Stomach (tissue), 9 donors: ENCODE data around the gene RBMS3. TPM values are rescaled to one million over a fixed set of nuclear protein-coding genes. Genes with fewer than 3 reads are reported as not detected.

Experiments
- DNase-seq, 2 donors: peaks; one replicate each; pipeline versions ENCODE4 v3.0.0 to v3.0.0-alpha.2; 2013 to 2019
- H3K27ac ChIP-seq, 5 donors: fragments of 200-600 bp in 4 of 5; sonication (generic) in 4 of 5; one replicate each; pipeline ENCODE4 v1.5.1; 2013 to 2019; ENCODE audit warnings: mild to moderate bottlenecking in 1 of 5, moderate library complexity in 1 of 5
- H3K27me3 ChIP-seq, 3 donors: fragments of 200-600 bp; sonication (generic); one replicate each; pipeline ENCODE4 v1.5.1; 2017 to 2019; ENCODE audit warnings: mixed run types in 1 of 3
- H3K36me3 ChIP-seq, 4 donors: fragments of 200-600 bp; sonication (generic); 1 replicate in 3 of 4; 2 replicates in 1 of 4; pipeline ENCODE4 v1.5.1; 2016 to 2019
- H3K4me1 ChIP-seq, 4 donors: fragments of 200-600 bp; sonication (generic); one replicate each; pipeline ENCODE4 v1.5.1; 2016 to 2019
- H3K4me3 ChIP-seq, 4 donors: fragments of 200-600 bp; sonication (generic) in 3 of 4; one replicate each; pipeline ENCODE4 v1.5.1; 2016 to 2019; ENCODE audit warnings: mild to moderate bottlenecking in 1 of 4
- H3K9me3 ChIP-seq, 4 donors: fragments of 200-600 bp; sonication (generic); one replicate each; pipeline ENCODE4 v1.5.1; 2016 to 2019
- EP300 ChIP-seq: sonication (generic); formaldehyde crosslinking; IDR thresholded peaks from one replicate; pipeline ENCODE4 v1.6.1; 2017; ENCODE audit warnings: antibody characterized with exemption
- POLR2A ChIP-seq, 4 donors: fragments of 450-650 bp; IDR thresholded peaks; one replicate each; pipeline ENCODE4 v1.6.1; 2016; ENCODE audit warnings: antibody characterized with exemption in 4 of 4, control low read depth in 2 of 4, mild to moderate bottlenecking in 1 of 4, moderate library complexity in 1 of 4
- POLR2AphosphoS5 ChIP-seq, 3 donors: sonication (generic); formaldehyde crosslinking; IDR thresholded peaks; one replicate each; pipeline ENCODE4 v1.6.1; 2016; ENCODE audit warnings: antibody characterized with exemption in 3 of 3
- WGBS, 5 donors: extraction: QIAGEN DNeasy Blood & Tissue Kit in 3 of 5; methylation state at CpG; one replicate each; pipeline versions ENCODE4 v1.1.5 to v1.1.7; 2013 to 2018; 5-methylcytosine and 5-hydroxymethylcytosine counted together
- intact Hi-C: fragments of 100-400 bp; cut with DNase I; formaldehyde crosslinking; loops from one replicate; pipeline ENCODE4 v1.15.1; 2023; ENCODE audit warnings: low total_unique reads
- polyA plus RNA-seq, 3 donors: library from polyadenylated mRNA; stranded (reverse); fragments of 200-250 nt; gene quantifications; one replicate each; pipeline ENCODE4 v1.2.3, GENCODE V29; 2013
- total RNA-seq, 5 donors: library from RNA; depleted of rRNA; stranded (reverse); fragments of >200 nt; gene quantifications; one replicate each; pipeline versions ENCODE4 v1.1.0 to v1.2.3, GENCODE V29; 2014 to 2016
- TF ChIP-seq, protein P1 (sequence below), 7 experiments: fragments of 450-650 bp in 4 of 7; fragments of 200-600 bp in 3 of 7; sonication (generic) in 3 of 7; IDR thresholded peaks; one replicate each; pipeline ENCODE4 v1.5.1; 2016 to 2019; ENCODE audit warnings: antibody characterized with exemption in 7 of 7, control low read depth in 2 of 7, mild to moderate bottlenecking in 1 of 7
- donor health status: healthy with polysubstance abuse.
- donor health status: Bipolar disorder and iron deficiency.
- donor health status: healthy.

The RBMS3 gene
- total and polyA plus RNA-seq, 8 donors: 2.0 to 103 (median 16.0) TPM

DNA sequence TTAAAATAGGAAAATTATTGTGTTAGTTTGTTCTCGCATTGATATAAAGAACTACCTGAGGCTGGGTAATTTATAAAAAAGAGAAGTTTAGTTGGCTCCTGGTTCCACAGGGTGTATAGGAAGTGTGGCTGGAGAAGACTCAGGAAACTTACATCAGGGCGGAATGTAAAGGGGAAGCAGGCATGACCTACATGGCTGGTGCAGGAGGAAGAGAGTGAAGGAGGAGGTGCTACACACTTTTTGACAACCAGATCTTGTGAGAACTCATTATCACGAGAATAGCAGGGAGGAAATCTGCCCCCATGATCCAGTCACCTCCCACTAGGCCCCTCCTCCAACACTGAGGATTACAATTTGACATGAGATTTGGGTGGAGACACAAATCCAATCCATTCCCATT, 490.7 kb downstream of the RBMS3 start:
- no peaks in the 10 kb centered on the region for H3K27me3 ChIP-seq
- H3K27ac ChIP-seq: no peak overlapping the region
- intact Hi-C loops: no loop called here
- 80 to 89% (median 88%) methylated on average over 3 of the region's 3 CpGs for WGBS, 5 donors
- no peaks in the 10 kb centered on the region for H3K4me1 ChIP-seq
- TF ChIP-seq EP300 (no peak), POLR2A (IDR thresholded peaks at IDR 0.05) (no peak)
- no peaks in the 10 kb centered on the region for H3K9me3 ChIP-seq
- no peak for DNase-seq
- no peaks in the 10 kb centered on the region for H3K36me3 ChIP-seq
- no peak overlapping the region for H3K4me3 ChIP-seq

DNA sequence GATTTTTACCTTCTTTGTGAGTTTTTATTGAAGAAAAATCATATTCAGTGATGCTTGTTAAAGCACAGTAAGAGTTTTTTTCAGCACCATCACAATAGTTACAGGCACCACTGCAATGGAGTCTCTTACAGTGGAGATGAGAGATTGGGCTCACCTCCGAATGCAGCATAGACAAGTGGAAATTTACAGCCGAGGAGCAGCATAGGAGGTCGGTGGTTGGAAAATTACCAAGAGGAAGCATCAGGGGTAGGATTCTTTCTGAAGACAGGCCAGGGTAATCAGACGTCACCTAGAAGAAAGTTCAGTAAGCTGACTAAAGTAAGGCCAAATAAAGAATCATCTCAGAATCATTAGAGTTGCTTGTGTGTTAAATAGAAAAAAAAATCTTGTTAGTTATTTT, 491.6 kb downstream of the RBMS3 start:
- no peak overlapping the region for H3K4me3 ChIP-seq
- TF ChIP-seq POLR2A (IDR thresholded peaks at IDR 0.05) (no peak), EP300 (no peak), POLR2AphosphoS5 (IDR thresholded peaks at IDR 0.05) (no peak)
- TF ChIP-seq, protein P1, sequence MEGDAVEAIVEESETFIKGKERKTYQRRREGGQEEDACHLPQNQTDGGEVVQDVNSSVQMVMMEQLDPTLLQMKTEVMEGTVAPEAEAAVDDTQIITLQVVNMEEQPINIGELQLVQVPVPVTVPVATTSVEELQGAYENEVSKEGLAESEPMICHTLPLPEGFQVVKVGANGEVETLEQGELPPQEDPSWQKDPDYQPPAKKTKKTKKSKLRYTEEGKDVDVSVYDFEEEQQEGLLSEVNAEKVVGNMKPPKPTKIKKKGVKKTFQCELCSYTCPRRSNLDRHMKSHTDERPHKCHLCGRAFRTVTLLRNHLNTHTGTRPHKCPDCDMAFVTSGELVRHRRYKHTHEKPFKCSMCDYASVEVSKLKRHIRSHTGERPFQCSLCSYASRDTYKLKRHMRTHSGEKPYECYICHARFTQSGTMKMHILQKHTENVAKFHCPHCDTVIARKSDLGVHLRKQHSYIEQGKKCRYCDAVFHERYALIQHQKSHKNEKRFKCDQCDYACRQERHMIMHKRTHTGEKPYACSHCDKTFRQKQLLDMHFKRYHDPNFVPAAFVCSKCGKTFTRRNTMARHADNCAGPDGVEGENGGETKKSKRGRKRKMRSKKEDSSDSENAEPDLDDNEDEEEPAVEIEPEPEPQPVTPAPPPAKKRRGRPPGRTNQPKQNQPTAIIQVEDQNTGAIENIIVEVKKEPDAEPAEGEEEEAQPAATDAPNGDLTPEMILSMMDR (IDR thresholded peaks at IDR 0.05): no peak

DNA sequence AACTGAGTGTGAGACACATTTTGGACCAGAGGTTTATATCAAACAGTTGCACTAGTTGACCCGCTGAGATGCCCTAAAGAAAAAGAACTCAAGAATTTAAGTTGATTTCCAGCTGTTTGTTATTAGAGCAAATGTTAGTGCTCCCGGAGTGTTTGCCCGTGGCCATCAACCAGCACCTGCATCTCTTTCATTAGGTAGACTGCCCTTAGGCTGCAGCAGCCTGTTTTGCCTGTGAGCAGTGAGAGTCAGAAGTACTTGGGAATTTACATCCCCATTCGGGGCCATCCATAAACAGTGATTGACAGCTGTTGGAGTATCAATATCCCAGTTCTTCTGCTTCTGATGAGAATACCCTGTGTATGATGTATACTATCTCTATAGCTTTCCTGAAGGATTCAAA, 492.6 kb downstream of the RBMS3 start:
- H3K4me1 ChIP-seq: peaks cover 0 to 7% (median 4%) of the 10 kb centered on the region in 4 donors
- DNase-seq: no peak
- H3K36me3 ChIP-seq: no peaks in the 10 kb centered on the region
- TF ChIP-seq POLR2A (IDR thresholded peaks at IDR 0.05) (no peak), POLR2AphosphoS5 (IDR thresholded peaks at IDR 0.05) (no peak), EP300 (no peak)
- TF ChIP-seq, protein P1 (IDR thresholded peaks at IDR 0.05): no peak
- 87 to 96% (median 90%) methylated on average over 4 of the region's 4 CpGs for WGBS, 5 donors
- no peaks in the 10 kb centered on the region for H3K9me3 ChIP-seq
- no peak overlapping the region for H3K27ac ChIP-seq
- intact Hi-C loops: no loop called here
- no peaks in the 10 kb centered on the region for H3K27me3 ChIP-seq
- H3K4me3 ChIP-seq: no peak overlapping the region

More for the DNA sequence above, 491.6 kb downstream of the RBMS3 start:
- Histone ChIP-seq H3K9me3 (no peaks in the 10 kb centered on the region), H3K27me3 (no peaks in the 10 kb centered on the region), H3K36me3 (no peaks in the 10 kb centered on the region), H3K27ac (no peak overlapping the region), H3K4me1 (peaks cover 0 to under 1% (median 0%) of the 10 kb centered on the region in 4 donors)
- DNase-seq: no peak
- intact Hi-C loops: no loop called here
- 74 to 93% (median 88%) methylated on average over 4 of the region's 4 CpGs for WGBS, 5 donors

DNA sequence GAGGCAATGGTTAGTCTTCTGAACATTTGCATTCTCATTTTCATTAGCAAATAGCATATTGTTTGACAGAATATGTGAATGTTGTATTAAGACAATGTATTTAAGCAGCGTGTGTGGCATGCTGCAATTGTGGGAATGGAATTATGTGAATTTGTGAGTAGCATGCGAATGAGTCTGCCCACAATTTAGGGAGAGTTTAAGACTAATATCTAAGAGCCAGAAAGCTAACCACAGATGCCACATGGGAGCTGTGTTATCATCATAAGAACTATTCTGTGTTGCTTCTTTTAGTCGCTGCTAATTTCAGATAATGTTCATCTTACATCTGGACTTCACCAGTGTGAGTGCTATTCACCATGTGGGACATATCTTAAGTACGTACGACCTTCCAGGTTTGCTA, 494.5 kb downstream of the RBMS3 start:
- intact Hi-C loops: no loop called here
- no peak for DNase-seq
- WGBS, 5 donors: 89 to 91% (median 90%) methylated on average over 5 of the region's 5 CpGs
- Histone ChIP-seq H3K4me1 (peaks cover 0 to 7% (median 4%) of the 10 kb centered on the region in 4 donors), H3K27ac (no peak overlapping the region), H3K27me3 (no peaks in the 10 kb centered on the region), H3K9me3 (no peaks in the 10 kb centered on the region), H3K36me3 (no peaks in the 10 kb centered on the region), H3K4me3 (no peak overlapping the region)
- TF ChIP-seq, protein P1 (IDR thresholded peaks at IDR 0.05): no peak
- TF ChIP-seq POLR2AphosphoS5 (IDR thresholded peaks at IDR 0.05): no peak
- no peak for TF ChIP-seq EP300
- TF ChIP-seq POLR2A (IDR thresholded peaks at IDR 0.05): no peak

DNA sequence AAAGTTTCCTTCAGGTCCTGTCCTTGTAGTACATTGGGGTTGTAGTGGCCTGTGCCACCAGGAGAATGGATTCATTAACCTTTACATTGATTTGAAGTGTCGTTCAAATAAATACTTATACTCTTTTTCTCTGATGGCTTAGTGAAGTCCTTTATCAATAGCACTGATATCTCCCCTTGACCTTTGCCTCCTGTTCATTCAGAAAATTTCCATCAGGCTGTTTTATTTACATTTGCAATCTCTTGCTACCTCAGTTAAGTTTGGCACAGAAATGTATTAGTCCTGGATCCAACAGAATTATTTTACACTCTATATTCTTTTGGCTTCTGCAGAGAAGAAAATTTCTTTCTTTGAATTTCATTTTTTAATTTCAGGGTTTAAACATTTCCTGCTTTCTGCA, 497.0 kb downstream of the RBMS3 start:
- H3K27me3 ChIP-seq: no peaks in the 10 kb centered on the region
- H3K4me3 ChIP-seq: no peak overlapping the region
- intact Hi-C loops: no loop called here
- peaks cover 0 to 7% (median 4%) of the 10 kb centered on the region in 4 donors for H3K4me1 ChIP-seq
- 12 to 79% (median 39%) methylated on average over 1 of the region's 1 CpG for WGBS, 5 donors
- TF ChIP-seq, protein P1 (IDR thresholded peaks at IDR 0.05): no peak
- TF ChIP-seq POLR2A (IDR thresholded peaks at IDR 0.05) (no peak), POLR2AphosphoS5 (IDR thresholded peaks at IDR 0.05) (no peak), EP300 (no peak)
- H3K9me3 ChIP-seq: peaks cover 0 to 1% (median 0%) of the 10 kb centered on the region in 4 donors
- H3K27ac ChIP-seq: no peak overlapping the region
- DNase-seq: no peak
- no peaks in the 10 kb centered on the region for H3K36me3 ChIP-seq
